HG03060 (cell line): ENCODE data around the gene NOC4L.
"Not testable (repeated sequence)": the region's sequence is repeated elsewhere in the genome, so short reads cannot be mapped to it uniquely, and the experiment has no call there.

Experiments
- ATAC-seq: cut with Tn5 transposase; IDR thresholded peaks from one replicate; pipeline ENCODE4 v1.9.1; 2021; ENCODE audit warnings: low read depth, moderate number of reproducible peaks; ENCODE audit not compliant: unreplicated experiment

The NOC4L gene

DNA sequence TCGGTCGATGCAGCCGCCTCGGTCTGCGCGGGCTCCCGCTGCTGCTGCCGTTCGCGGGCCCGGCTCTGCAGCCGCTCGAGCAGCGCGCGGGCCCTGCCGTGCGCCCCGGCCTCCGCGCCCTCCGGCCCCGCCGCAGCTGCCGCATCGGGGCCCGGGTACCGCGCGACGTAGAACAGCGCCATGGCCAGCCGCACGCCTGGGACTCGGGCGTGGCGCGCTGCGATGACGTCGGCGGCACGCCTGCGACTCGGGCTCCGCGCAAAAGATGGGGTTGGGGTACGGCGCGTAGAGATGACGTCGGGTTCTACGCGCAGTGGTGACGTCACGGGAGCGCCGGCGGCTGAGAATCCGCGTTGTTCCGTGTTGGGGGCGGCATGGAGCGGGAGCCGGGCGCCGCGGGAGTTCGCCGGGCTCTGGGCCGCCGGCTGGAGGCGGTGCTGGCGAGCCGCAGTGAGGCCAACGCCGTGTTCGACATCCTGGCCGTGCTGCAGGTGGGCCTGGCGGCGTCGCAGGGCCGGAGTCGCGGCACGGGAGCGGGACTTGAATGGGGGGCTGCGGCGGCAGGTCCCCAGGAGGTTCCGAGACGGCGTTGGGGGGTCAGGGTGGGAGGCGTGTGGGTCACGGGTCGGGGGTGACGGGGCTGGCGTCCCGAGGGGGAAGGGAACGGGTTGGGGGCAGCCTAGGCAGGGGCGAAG lies at the start of gene NOC4L, which contains the start of gene DDX51:
Gene NOC4L, plus strand, starts transcription at position 343 of the 695 bp plus-strand sequence. Its CDS starts 32 bp downstream, at position 375.
Gene DDX51, minus strand, starts transcription at position 205 of the 695 bp plus-strand sequence. Its CDS starts 23 bp downstream, at position 182.
- ATAC-seq = peak; percentile 82

- ATAC-seq = no peak
Observed at GRCh38 chr12:132095520-132096409, 48.5 kb upstream of the NOC4L start.

DNA sequence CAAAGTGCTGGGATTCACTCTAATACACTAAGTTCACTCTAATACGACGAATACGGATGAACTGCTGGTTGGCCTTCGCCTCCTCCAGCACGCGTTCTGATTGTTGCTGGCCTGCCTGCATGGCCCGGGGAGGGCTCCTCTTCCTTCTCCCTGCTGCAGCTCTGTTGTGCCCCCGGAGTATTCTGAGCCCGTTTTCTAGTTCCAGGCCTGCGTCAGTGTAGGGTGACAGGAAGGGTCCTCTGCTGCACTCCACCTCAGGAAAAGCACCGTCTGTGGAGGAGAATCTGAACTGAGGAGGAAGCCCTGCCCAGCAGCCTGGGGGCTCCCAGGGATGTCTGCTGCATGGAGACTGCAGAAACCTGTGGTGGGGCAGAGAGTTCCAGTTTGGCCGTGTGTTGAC lies 44.5 kb upstream of the NOC4L start:
- ATAC-seq = no peak

- ATAC-seq = no peak
Observed at GRCh38 chr12:132100306-132101065, 43.8 kb upstream of the NOC4L start.

GRCh38 chr12:132102297-132102696 lies 42.0 kb upstream of the NOC4L start:
- no peak for ATAC-seq

- ATAC-seq = not testable (repeated sequence)
Observed at GRCh38 chr12:132103072-132103471, 41.2 kb upstream of the NOC4L start.

GRCh38 chr12:132103542-132104308 lies 40.5 kb upstream of the NOC4L start:
- no peak for ATAC-seq

DNA sequence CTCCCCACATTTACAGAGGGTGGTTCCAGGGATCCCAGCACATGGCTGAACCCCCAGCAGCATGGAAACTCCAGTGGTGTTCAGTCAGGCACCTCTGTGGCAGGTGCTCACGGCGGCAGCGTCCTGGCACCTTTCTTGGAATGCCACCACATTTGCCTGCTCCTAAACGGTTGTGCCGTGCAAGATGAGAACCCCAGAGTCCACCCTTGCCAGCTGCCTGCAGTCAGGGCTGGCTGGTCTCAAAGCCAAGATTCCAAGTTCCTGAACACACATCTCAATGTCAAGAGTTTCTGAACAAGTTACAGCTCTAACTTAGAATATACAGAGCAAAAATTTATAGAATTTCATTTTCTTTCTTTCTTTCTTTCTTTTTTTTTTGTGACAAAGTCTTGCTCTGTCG lies 38.8 kb upstream of the NOC4L start:
- ATAC-seq = no peak

- ATAC-seq = no peak
Observed at GRCh38 chr12:132106921-132107320, 37.3 kb upstream of the NOC4L start.

DNA sequence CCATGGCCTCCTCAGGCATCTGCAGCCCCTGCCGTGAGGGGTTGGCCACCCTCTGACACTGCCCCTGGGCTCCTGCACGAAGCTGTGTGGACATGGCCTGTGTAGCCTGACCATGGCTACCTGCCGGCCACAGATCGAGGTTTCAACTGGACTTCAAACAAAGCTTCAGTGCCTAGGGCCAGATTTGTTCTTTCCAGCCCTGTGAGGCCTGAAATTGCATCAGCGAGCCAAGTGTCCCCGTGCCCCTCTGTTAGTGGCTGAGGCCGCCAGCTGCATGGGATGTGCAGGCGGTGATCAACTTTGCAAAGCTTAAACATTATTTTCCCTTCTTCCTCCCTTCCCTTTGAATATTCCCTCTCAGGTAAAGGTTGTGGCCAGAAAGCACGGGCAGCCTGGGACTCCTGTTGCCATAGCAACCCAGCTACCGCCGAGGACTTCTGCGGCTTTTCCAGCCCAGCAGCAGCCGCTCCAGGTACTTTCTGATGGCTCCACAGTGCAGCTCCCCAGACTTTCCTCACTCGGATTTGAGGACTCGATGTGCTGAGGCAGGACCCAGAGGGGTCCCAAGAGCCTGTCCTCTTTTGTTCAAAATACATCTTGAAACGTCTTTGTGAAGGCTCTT lies 35.9 kb upstream of the NOC4L start:
- no peak for ATAC-seq

- no peak for ATAC-seq
Observed at GRCh38 chr12:132109741-132110140, 34.5 kb upstream of the NOC4L start.

- no peak for ATAC-seq
Observed at GRCh38 chr12:132110677-132111076, 33.6 kb upstream of the NOC4L start.

DNA sequence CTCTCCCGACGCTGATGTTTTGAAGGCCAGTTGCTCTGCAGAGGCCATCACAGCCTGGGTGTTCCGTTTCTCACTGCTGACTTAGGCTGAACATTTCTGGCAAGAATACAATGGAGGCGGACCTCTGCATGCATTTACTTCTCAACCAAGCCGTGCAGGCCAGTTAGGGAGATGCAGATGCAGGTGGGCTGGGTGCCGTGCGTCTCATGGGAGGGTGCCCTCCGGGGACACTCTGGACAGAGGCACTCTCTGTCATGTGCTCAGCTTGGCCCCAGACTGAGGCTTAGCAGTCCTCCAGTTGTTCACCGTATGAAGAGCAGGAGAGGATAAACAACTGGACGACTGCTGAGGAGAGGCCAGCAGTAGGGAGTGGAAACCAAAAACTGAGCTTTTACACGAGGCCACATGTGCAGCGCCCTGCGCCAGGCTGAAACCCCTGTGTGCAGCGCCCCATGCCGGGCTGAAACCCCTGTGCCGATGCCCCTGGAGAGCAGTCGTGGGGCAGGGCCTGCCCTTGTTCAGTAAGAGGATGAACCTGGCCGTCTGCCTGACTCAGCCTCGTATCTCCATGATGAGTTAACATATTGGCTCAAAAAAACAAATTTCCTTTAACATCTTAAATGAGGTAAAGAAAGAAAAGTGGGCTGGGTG lies 32.5 kb upstream of the NOC4L start:
- no peak for ATAC-seq

GRCh38 chr12:132114667-132115066 lies 29.6 kb upstream of the NOC4L start:
- ATAC-seq = no peak

- ATAC-seq = no peak
Observed at GRCh38 chr12:132115500-132115899, 28.8 kb upstream of the NOC4L start.

DNA sequence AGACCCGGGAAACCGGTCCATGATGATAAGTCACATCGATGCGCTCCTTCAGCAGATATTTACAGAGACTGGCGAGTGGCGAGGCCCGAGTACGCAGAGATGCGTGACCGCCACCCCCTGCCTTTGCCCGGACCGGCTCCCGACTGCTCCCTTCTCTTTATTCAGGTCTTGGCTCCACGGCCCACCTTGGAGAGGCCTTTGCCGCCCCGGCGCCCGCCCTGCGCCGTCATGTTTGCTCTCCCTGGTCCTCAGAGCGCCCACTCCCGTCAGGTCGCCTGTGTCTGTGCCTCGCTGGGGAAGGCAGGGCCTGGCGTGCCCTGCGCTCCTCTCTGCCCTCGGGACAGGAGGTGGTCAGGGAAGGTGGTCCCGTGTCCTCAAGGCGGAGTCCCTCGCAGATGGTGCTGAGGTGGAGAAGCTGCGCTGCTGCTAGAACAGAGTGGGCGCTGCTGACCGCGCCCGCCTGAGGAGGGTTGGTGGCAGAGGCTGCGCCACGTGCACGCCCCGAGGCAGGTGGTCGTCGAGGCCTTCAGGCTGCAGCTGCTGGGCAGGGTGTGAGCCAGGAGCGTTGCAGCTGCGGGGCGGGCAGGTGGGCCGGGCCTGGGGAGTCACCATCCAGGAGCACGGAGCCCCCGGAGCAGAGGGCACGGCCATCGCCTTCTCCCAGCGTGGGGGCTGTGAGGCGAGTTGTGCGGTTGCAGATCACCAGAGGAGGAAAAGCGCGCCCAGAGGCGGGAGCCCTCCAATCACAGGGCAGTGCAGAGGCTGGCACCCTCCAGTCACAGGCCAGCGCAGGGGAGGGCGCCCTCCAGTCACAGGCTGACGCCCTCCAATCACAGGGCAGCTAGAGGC lies 27.3 kb upstream of the NOC4L start:
- ATAC-seq = no peak

DNA sequence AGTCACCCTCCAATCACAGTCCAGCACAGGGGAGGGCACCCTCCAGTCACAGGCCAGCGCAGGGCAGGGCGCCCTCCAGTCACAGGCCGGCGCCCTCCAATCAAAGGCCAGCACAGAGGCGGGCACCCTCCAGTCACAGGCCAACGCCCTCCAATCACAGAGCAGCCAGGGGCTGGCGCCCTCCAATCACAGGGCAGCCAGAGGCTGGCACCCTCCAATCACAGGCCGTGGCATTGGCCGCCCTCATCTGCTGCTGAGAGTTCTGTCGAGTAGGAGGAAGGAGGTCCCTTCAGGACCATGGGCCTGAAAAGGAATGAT lies 26.7 kb upstream of the NOC4L start:
- no peak for ATAC-seq

GRCh38 chr12:132118876-132119275 lies 25.4 kb upstream of the NOC4L start:
- no peak for ATAC-seq
